Neural cell (in vitro differentiated cells): Measurements from ENCODE around the gene SH2D3A. TPM values are rescaled to one million over a fixed set of nuclear protein-coding genes. Genes with fewer than 3 reads are reported as not detected.

Source experiments
- H2AFZ ChIP-seq: fragments of 200-600, 300-800 bp; sonication (generic), shearing (Covaris generic); 2 replicates; pipeline ENCODE4 v1.6.0; 2014; ENCODE audit warnings: low read depth, mild to moderate bottlenecking, antibody characterized with exemption, low read length, moderate library complexity
- H3F3A ChIP-seq: fragments of 200-600 bp; shearing (Covaris generic); 2 replicates; pipeline ENCODE4 v1.6.1; 2016; ENCODE audit warnings: mild to moderate bottlenecking, moderate library complexity, mixed read lengths, antibody characterized with exemption, low read length; ENCODE audit not compliant: insufficient read depth, poor library complexity, severe bottlenecking
- H3K27ac ChIP-seq: fragments of 200-600, 300-800 bp; sonication (generic), shearing (Covaris generic); 2 replicates; pipeline ENCODE4 v1.5.1; 2014; ENCODE audit warnings: mild to moderate bottlenecking, low read length, moderate library complexity
- H3K27me3 ChIP-seq: fragments of 300-800, 200-600 bp; sonication (generic), shearing (Covaris generic); 2 replicates; pipeline ENCODE4 v1.6.0; 2014; ENCODE audit warnings: mild to moderate bottlenecking, low read depth, low read length, moderate library complexity; ENCODE audit not compliant: insufficient read depth
- H3K36me3 ChIP-seq: fragments of 300-800, 200-600 bp; sonication (generic), shearing (Covaris generic); 2 replicates; pipeline ENCODE4 v1.5.1; 2014; ENCODE audit warnings: mild to moderate bottlenecking, antibody characterized with exemption, low read length, moderate library complexity; ENCODE audit not compliant: insufficient read depth
- H3K4me2 ChIP-seq: fragments of 300-800, 200-600 bp; sonication (generic), shearing (Covaris generic); 2 replicates; pipeline ENCODE4 v1.6.0; 2014; ENCODE audit warnings: mild to moderate bottlenecking, low read length
- H3K4me3 ChIP-seq: fragments of 300-800, 200-600 bp; sonication (generic), shearing (Covaris generic); 2 replicates; pipeline ENCODE4 v1.5.1; 2014; ENCODE audit warnings: mild to moderate bottlenecking, low read length, moderate library complexity
- H3K79me2 ChIP-seq: fragments of 200-600 bp; shearing (Covaris generic); replicated peaks from 2 replicates; pipeline ENCODE4 v1.6.0; 2014; ENCODE audit warnings: mild to moderate bottlenecking, low read length, moderate library complexity; ENCODE audit not compliant: insufficient read depth
- H3K9ac ChIP-seq: fragments of 300-800, 200-600 bp; sonication (generic), shearing (Covaris generic); 2 replicates; pipeline ENCODE4 v1.6.1; 2016; ENCODE audit warnings: mild to moderate bottlenecking, low read length, mixed read lengths
- H3K9me2 ChIP-seq: fragments of 200-600 bp; shearing (Covaris generic); 2 replicates; pipeline ENCODE4 v1.6.1; 2016; ENCODE audit warnings: mild to moderate bottlenecking, low read length, mixed read lengths; ENCODE audit not compliant: insufficient read depth
- H3K9me3 ChIP-seq: fragments of 200-600, 300-800 bp; sonication (generic), shearing (Covaris generic); 2 replicates; pipeline ENCODE4 v1.6.1; 2016; ENCODE audit warnings: mild to moderate bottlenecking, mixed run types, low read length, moderate library complexity, mixed read lengths
- H4K20me1 ChIP-seq: fragments of 200-600 bp; shearing (Covaris generic); 2 replicates; pipeline ENCODE4 v1.6.1; 2016; ENCODE audit warnings: mild to moderate bottlenecking, mixed run types; ENCODE audit not compliant: insufficient read depth
- CTCF ChIP-seq: fragments of 450-650 bp; IDR thresholded peaks from 2 replicates; pipeline ENCODE4 v1.5.1; 2014; ENCODE audit warnings: antibody characterized with exemption, mild to moderate bottlenecking, moderate library complexity; ENCODE audit not compliant: poor library complexity, severe bottlenecking
- EP300 ChIP-seq: fragments of 450-650 bp; conservative IDR thresholded peaks from 2 replicates; pipeline ENCODE4 v1.6.1; 2014; ENCODE audit warnings: antibody characterized with exemption, mild to moderate bottlenecking, moderate library complexity; ENCODE audit not compliant: poor library complexity, severe bottlenecking
- EZH2 ChIP-seq: fragments of 200-600, 300-800 bp; shearing (Covaris generic), sonication (generic); IDR thresholded peaks from 2 replicates; pipeline ENCODE4 v1.6.1; 2014; ENCODE audit warnings: antibody characterized with exemption, low read length, borderline replicate concordance, mild to moderate bottlenecking; ENCODE audit not compliant: insufficient read depth, poor library complexity, severe bottlenecking
- MXI1 ChIP-seq: fragments of 450-650 bp; conservative IDR thresholded peaks from 2 replicates; pipeline ENCODE4 v1.6.1; 2014; ENCODE audit warnings: antibody characterized with exemption, mild to moderate bottlenecking; ENCODE audit not compliant: poor library complexity, severe bottlenecking
- POLR2AphosphoS5 ChIP-seq: IDR thresholded peaks from 2 replicates; pipeline ENCODE4 v1.6.1; 2012
- RAD21 ChIP-seq: fragments of 450-650 bp; conservative IDR thresholded peaks from 2 replicates; pipeline ENCODE4 v1.6.1; 2014; ENCODE audit warnings: antibody characterized with exemption, mild to moderate bottlenecking, moderate library complexity
- REST ChIP-seq: IDR thresholded peaks from 2 replicates; pipeline ENCODE4 v1.6.1; 2012; ENCODE audit warnings: borderline replicate concordance
- SMC3 ChIP-seq: fragments of 450-650 bp; conservative IDR thresholded peaks from 2 replicates; pipeline ENCODE4 v1.6.1; 2014; ENCODE audit warnings: antibody characterized with exemption, mild to moderate bottlenecking, moderate library complexity; ENCODE audit not compliant: poor library complexity
- TAF1 ChIP-seq: IDR thresholded peaks from 2 replicates; pipeline ENCODE4 v1.6.1; 2012; ENCODE audit warnings: low read depth
- polyA plus RNA-seq: library from polyadenylated mRNA; depleted of rRNA; stranded (reverse); fragments of >200 nt; gene quantifications from 2 replicates; pipeline ENCODE4 v1.2.3, GENCODE V29; 2014

Gene SH2D3A
- polyA plus RNA-seq, 1 donor from 2014 or later = 3.6 TPM

GRCh38 chr19:6733338-6734095 is 33.7 kb downstream of the SH2D3A start:
- no peak overlapping the region for H3K4me2 ChIP-seq
- no peak overlapping the region for H3K27ac ChIP-seq
- no peaks in the 10 kb centered on the region for H3K9me3 ChIP-seq
- H3K36me3 ChIP-seq = no peaks in the 10 kb centered on the region
- no peaks in the 10 kb centered on the region for H4K20me1 ChIP-seq
- H3K9me2 ChIP-seq = no peaks in the 10 kb centered on the region
- no peak overlapping the region for H3K4me3 ChIP-seq
- H3K9ac ChIP-seq = no peak overlapping the region
- H2AFZ ChIP-seq = no peak overlapping the region
- H3K79me2 ChIP-seq = no peaks in the 10 kb centered on the region
- H3F3A ChIP-seq = no peaks in the 10 kb centered on the region
- no peaks in the 10 kb centered on the region for H3K27me3 ChIP-seq
- TF ChIP-seq SMC3 (no peak), EZH2 (no peak), CTCF (no peak), RAD21 (no peak), EP300 (no peak), POLR2AphosphoS5 (no peak), REST (no peak), MXI1 (no peak), TAF1 (no peak)

GRCh38 chr19:6732803-6733337 is 34.4 kb downstream of the SH2D3A start:
- no peaks in the 10 kb centered on the region for H3K9me3 ChIP-seq
- no peak overlapping the region for H3K4me3 ChIP-seq
- no peak overlapping the region for H3K4me2 ChIP-seq
- no peak for TF ChIP-seq CTCF
- TF ChIP-seq RAD21 = no peak
- no peak for TF ChIP-seq REST
- TF ChIP-seq SMC3 = no peak
- TF ChIP-seq POLR2AphosphoS5 = no peak
- no peak for TF ChIP-seq EZH2
- no peak for TF ChIP-seq MXI1
- TF ChIP-seq EP300 = no peak
- no peak for TF ChIP-seq TAF1
- H2AFZ ChIP-seq = no peak overlapping the region
- H4K20me1 ChIP-seq = no peaks in the 10 kb centered on the region
- no peak overlapping the region for H3K9ac ChIP-seq
- H3K27me3 ChIP-seq = no peaks in the 10 kb centered on the region
- H3K27ac ChIP-seq = no peak overlapping the region
- H3K36me3 ChIP-seq = no peaks in the 10 kb centered on the region
- H3K79me2 ChIP-seq = no peaks in the 10 kb centered on the region
- H3K9me2 ChIP-seq = no peaks in the 10 kb centered on the region
- no peaks in the 10 kb centered on the region for H3F3A ChIP-seq
